Sciatic nerve (tissue), 2 donors: ENCODE measurements around the gene CEP57L1. TPM values are rescaled to one million over a fixed set of nuclear protein-coding genes. Genes with fewer than 3 reads are reported as not detected.
"Not testable (repeated sequence)": the region's sequence is repeated elsewhere in the genome, so short reads cannot be mapped to it uniquely, and the experiment has no call there.

Experiments used
- ATAC-seq: fragments of 200-7000 bp; cut with Tn5 transposase; one replicate; pipeline ENCODE4 v1.9.1; 2020; ENCODE audit warnings: mild to moderate bottlenecking, moderate library complexity
- DNase-seq: peaks from one replicate; pipeline ENCODE4 v3.0.0-alpha.2; 2020; ENCODE audit warnings: low spot score
- intact Hi-C: fragments of 100-400 bp; cut with DNase I; formaldehyde crosslinking; loops from one replicate; pipeline ENCODE4 v1.14.2; 2022
- total RNA-seq: library from RNA; stranded (reverse); fragmentation: NEBNext Ultra II Directional; extraction: Animal tissue kit (Norgen Biotek cat#: 25700); gene quantifications from one replicate; pipeline ENCODE4 v1.2.1, GENCODE V29; 2021
- donor health status: DM: no; HTN: no; CAD: no.
- donor health status: DM: no; HTN: no; CAD: no.

Gene CEP57L1
- total RNA-seq, 1 donor from 2014 or later, result 20.8 TPM

GRCh38 chr6:109148251-109148650, 52.9 kb downstream of the CEP57L1 start:
- ATAC-seq, intact Hi-C loops: not testable (repeated sequence)

GRCh38 chr6:109148716-109149115, 53.4 kb downstream of the CEP57L1 start:
- ATAC-seq, intact Hi-C loops: not testable (repeated sequence)

More at GRCh38 chr6:109148251-109148650, 52.9 kb downstream of the CEP57L1 start:
- not testable (repeated sequence) for DNase-seq

GRCh38 chr6:109153752-109154151, 58.4 kb downstream of the CEP57L1 start:
- no peak for ATAC-seq
- no peak for DNase-seq
- intact Hi-C loops, result no loop called here

More at GRCh38 chr6:109148716-109149115, 53.4 kb downstream of the CEP57L1 start:
- DNase-seq, result not testable (repeated sequence)

- intact Hi-C loops, result no loop called here
- ATAC-seq, result no peak
- DNase-seq, result no peak
Observed at GRCh38 chr6:109164331-109164730, 69.0 kb downstream of the CEP57L1 start.

GRCh38 chr6:109165392-109165974, 70.2 kb downstream of the CEP57L1 start:
- DNase-seq (no peak), ATAC-seq (peak; percentile 93)
- intact Hi-C loops, result no loop called here

- ATAC-seq (no peak), DNase-seq (no peak)
- intact Hi-C loops, result no loop called here
Observed at GRCh38 chr6:109166673-109167072, 71.4 kb downstream of the CEP57L1 start.

GRCh38 chr6:109167562-109167961, 72.3 kb downstream of the CEP57L1 start:
- no peak for DNase-seq
- intact Hi-C loops, result no loop called here
- no peak for ATAC-seq

- ATAC-seq (no peak), DNase-seq (no peak)
- intact Hi-C loops, result no loop called here
Observed at GRCh38 chr6:109170333-109170732, 75.0 kb downstream of the CEP57L1 start.

- intact Hi-C loops, result no loop called here
- DNase-seq (no peak), ATAC-seq (no peak)
Observed at GRCh38 chr6:109172101-109172746, 76.9 kb downstream of the CEP57L1 start.

GRCh38 chr6:109174916-109175315, 79.6 kb downstream of the CEP57L1 start:
- DNase-seq, result no peak
- ATAC-seq, result no peak
- intact Hi-C loops, result no loop called here

- intact Hi-C loops, result no loop called here
- ATAC-seq, result no peak
- DNase-seq, result no peak
Observed at GRCh38 chr6:109178921-109179320, 83.6 kb downstream of the CEP57L1 start.

GRCh38 chr6:109179507-109179906, 84.2 kb downstream of the CEP57L1 start:
- intact Hi-C loops, result no loop called here
- DNase-seq (no peak), ATAC-seq (no peak)

- intact Hi-C loops, result no loop called here
- DNase-seq (no peak), ATAC-seq (peak; percentile 65)
Observed at GRCh38 chr6:109182578-109182977, 87.3 kb downstream of the CEP57L1 start.

- ATAC-seq (no peak), DNase-seq (no peak)
- intact Hi-C loops, result no loop called here
Observed at GRCh38 chr6:109183109-109183650, 87.9 kb downstream of the CEP57L1 start.

- intact Hi-C loops, result no loop called here
- DNase-seq, result no peak
Observed at GRCh38 chr6:109184638-109185037, 89.3 kb downstream of the CEP57L1 start.

GRCh38 chr6:109186012-109186411, 90.7 kb downstream of the CEP57L1 start:
- ATAC-seq, result no peak
- intact Hi-C loops, result no loop called here
- DNase-seq, result no peak

More at GRCh38 chr6:109184638-109185037, 89.3 kb downstream of the CEP57L1 start:
- no peak for ATAC-seq

- DNase-seq (peak; percentile 72), ATAC-seq (peak; percentile 81)
Observed at GRCh38 chr6:109187399-109188114, 92.2 kb downstream of the CEP57L1 start.

GRCh38 chr6:109188115-109188411, 92.8 kb downstream of the CEP57L1 start:
- ATAC-seq (peak; percentile 46), DNase-seq (no peak)
- intact Hi-C loops, result no loop called here

More at GRCh38 chr6:109187399-109188114, 92.2 kb downstream of the CEP57L1 start:
- intact Hi-C loops, result no loop called here

GRCh38 chr6:109191368-109191767, 96.1 kb downstream of the CEP57L1 start:
- intact Hi-C loops, ATAC-seq, DNase-seq: not testable (repeated sequence)

GRCh38 chr6:109192865-109193264, 97.6 kb downstream of the CEP57L1 start:
- ATAC-seq, result no peak
- no peak for DNase-seq
- intact Hi-C loops, result no loop called here
